ENCODE data around the gene ZNF789.
"Not testable (repeated sequence)": the region's sequence is repeated elsewhere in the genome, so short reads cannot be mapped to it uniquely, and the experiment has no call there.

ZNF789 gene

DNA sequence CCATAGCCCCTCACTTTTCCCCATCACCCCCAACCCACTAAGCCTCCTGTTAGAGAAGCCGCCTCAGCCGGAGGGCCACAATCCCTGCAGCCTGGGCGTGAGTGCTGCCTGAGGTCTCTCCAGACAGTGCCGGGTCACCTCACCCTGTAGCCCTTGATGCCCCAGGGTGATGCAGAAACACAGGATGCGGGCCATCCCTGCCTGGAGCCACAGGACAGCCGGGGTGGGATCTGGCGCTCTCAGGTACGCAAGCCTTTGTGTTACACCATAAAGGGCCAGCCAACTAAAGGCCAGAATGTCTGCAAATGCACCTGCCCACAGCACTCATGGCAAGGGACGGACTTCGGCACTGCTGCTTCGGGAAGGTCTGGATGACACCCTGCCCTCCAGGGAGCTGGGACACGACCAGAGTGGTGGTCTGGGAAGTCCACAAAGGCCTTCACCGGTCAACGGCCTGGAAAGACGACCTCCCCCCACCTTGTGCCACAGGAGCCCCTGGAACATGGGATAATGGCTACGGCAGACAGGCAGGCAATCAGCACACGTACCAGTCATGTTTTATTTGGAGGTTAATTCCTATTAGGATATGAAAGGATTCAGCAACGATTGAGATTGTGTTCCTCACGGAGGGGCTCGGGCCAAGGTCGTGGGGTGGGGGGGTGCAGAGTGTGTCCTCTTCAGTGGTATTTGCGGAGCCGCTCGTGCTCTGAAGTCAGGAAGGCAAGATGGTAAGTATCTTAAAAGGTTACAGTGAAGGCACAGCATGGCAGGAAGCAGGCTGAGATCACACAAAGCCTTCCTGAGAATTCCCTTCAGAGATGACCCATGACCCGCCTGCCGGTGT lies 14.8 kb upstream of the ZNF789 start:
- no peak for DNase-seq (ENCODE audit: extremely low read depth in 1 of 2, low read depth in 1 of 2)

DNA sequence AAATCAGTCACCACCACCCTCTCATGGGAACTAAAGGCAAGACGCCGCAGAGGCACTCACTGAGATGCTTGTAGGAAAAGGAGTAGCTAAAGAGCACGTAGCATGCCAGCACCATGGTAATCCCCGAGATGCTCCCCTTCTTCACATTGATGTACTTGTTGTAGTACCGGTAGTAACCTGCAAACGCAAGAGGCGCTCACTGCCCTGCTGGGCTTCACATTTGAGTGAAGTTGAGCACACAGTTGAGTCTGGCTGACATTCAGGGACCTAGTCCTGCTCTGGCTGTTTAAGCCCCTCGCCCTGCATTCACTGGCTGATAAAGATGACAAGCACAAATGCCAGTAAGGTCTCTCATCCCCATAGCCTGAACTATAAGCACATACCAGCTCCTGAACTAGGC lies 13.6 kb upstream of the ZNF789 start:
- no peak for DNase-seq (ENCODE audit: extremely low read depth in 1 of 2, low read depth in 1 of 2)

DNA sequence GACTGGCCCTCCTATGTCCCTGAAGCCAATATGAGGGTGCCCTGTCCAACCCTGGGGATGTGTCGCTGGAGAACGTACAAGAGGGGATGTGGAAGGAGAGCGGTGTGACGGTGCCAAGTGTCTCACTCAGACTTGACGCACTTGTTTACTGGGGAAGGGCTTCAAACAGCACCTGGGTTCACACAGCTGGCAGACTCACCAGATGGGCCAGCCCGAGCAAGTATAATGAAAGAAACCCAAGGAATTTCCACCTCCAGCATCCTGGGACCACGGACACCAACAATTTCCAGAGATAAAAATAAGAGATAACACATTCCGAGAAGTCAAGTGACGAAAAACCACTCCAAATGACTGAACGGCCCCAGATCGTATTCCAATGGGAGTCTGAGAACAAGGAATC lies 12.0 kb upstream of the ZNF789 start:
- no peak for DNase-seq (ENCODE audit: extremely low read depth in 1 of 2, low read depth in 1 of 2)

DNA sequence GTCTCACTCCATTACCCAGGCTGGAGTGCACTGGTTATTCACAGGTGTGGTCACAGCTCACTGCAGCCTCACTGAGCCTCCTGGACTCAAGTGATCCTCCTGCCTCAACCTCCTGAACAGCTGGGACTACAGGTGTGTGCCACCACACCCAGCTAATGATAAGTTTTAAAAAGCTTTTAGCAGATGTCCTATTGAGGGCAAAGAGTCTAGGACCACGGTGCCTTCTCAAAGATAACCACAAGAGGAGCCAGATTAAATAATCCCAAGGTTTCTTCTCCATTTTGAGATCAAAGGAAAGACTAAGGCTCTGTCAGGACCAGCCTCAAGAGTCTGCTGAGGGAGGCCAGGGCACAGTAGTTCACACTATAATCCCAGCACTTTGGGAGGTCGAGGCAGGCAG lies 11.5 kb upstream of the ZNF789 start:
- no peak for DNase-seq (ENCODE audit: extremely low read depth in 1 of 2, low read depth in 1 of 2)

DNA sequence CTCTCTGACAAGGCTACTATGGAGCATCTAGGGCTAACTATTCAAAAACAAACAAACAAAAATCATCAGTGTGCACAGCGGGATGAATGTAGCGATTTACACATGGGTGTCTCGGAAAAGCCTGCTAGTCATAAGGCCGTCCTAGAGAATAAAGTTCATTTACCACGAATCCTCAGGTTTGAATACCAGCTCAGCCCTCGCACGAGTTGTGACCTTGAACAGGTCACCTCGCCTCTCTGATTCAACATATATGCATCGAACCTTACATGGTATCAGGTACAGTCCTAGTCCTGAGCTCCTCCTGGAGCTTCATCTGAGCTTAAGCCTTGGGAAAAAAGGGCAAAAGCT lies 7.3 kb upstream of the ZNF789 start:
- DNase-seq (ENCODE audit: extremely low read depth in 1 of 2, low read depth in 1 of 2): no peak

DNA sequence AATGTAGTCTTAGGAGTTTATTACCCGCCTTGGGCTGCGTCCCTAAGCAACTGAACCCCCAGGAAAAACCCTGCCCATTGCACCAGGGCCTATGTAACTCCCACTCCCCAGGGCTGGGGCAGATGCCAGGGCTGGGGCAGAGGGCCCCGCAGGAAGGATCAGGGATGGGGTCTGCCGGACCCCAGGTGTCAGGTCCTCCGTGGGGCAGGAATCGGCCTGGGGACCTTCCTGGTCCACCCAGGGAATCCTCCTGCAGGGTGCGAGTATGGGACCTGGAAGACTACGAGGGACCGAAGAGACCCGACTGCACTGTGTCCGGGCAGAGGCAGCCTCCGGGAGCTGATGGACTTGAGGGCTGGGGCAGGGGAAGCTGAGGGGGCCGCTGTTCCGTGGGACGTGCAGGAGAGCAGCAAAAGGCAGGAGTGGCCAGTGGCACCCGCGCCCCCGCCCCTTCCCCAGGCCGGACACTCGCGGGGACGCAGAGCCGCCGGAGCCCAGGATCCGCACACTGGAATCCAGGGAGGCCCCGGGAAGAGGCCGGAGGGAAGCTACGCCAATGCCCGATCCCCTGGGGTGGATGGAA lies 4.3 kb upstream of the ZNF789 start:
- DNase-seq (ENCODE audit: extremely low read depth in 1 of 2, low read depth in 1 of 2): no peak

DNA sequence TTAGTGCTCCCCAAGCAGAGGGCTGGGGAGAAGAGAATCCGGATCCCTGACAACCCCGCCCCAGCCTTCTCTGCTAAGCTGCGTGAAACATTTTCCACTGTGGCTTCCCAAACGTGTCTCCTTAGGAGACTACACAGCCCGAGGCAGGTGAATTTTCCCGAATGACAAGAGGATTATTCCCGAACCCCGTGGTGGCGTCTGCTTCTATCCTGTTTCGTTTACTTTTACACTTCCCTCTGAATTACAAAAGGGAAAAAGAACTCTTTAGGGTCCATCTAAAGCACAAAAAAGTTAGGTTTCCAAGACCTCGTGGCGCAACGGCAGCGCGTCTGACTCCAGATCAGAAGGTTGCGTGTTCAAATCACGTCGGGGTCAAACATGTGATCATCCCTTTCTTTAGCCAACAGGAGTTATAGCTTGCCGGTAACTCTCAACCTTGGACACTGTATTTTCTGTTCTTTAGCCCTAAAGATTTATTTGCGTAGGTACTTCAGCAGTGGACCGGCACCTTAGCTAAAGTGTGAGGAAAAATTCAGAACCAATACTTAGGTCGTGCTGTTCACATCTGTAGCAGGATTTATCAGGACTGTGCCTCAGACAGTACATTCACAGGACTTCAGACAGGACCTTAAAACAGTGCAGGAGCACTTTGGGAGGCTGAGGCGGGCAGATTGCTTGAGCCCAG lies 3.2 kb upstream of the ZNF789 start:
- no peak for DNase-seq (ENCODE audit: extremely low read depth in 1 of 2, low read depth in 1 of 2)

DNA sequence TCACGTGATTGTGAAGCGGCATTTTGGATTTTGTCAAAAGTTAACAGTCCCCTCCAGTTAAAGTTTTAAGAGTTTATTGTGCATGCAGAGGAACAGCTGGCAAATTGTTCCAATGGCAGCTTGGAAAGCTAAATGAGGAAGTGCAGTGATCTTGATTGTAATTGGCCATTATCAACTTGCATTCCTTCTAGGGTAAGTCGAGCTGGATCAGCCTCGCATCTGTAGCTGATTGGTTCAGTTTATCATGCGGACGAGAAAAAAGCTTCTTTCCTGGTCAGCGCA lies 566 bp downstream of the ZNF789 start:
- DNase-seq (ENCODE audit: extremely low read depth in 1 of 2, low read depth in 1 of 2): no peak

DNA sequence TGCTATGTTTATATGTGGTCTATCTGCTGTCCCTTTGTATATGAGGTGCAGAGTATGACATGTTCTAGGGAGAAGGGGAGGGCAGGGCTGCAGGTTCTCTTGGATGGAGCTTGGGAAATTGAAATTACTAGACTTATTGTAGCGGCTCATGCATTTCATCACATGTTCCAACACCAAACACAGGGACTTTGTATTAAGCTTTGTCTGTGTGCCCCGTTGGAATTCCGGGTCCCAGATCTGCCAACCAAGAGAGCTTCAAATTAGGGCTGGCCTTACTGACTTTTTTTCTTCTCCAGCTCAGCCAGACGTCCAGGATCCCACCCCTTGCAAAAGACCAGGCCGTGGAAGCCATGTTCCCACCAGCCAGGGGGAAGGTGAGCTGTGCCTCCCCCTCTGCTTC lies 3.4 kb downstream of the ZNF789 start:
- DNase-seq (ENCODE audit: extremely low read depth in 1 of 2, low read depth in 1 of 2): no peak

DNA sequence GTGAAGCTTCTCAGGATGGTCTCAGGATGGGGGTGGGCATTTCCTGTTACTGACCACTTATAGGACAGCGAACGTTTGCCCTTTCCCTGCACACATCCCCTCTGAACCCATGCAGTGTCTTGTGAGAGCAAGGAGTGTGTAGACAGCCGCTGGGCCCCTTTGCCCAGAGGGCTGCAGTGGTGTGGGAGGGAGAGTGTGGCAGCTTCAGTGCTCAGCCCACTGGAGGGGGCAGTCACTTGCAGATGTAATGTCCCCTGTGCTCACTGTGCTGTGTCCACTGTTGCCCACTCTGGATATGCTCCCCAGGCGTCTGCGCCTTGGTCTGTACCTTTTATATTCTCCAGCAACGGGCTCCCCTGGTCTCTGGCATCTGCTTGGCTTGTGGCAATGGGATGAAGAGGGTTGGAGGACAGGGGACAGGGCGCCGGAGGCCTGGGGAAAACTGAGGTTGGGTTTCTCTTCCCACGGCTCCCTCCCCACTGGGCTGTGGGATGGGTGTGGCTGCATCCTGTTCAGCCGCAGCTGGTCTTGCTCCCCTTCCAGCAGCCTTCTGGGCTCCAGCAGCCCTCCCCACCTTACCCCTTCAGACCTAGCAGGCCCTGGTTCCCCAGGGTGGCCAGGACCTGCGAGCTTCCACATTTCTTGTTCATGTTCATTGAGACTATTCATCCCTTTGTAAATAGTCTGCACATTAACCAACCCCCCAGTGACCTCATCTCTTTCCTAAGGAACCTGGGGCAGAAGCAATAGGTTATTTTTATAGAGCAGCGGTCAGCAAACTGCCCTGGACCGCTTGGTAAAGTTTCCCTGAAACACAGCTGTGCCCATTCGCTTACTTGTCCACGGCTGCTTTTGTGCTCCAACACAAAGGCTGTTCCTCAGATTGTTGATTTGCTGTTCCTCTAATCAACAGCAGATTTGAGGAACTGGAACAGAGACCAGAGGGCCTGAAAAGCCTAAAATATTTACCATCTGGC lies 6.1 kb downstream of the ZNF789 start:
- no peak for DNase-seq (ENCODE audit: extremely low read depth in 1 of 2, low read depth in 1 of 2)

DNA sequence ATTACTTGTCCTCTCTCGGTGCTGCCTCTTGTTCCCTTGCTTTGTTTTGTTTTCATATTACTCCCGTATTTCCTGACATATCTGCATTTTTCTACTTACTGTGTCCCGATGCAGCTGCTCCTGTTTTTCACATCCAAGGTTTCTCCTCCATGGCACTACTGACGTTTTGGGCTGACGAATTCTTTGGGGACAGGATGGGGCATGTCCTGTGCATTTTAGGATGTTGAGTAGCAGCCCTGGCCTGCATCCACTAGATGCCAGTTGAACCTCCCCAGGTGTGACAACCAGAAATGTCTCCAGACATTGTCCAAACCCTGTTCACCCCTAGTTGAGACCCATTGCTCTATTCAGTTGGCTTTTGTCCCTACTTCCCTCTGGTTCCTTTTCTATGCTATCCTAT lies 12.4 kb downstream of the ZNF789 start:
- DNase-seq (ENCODE audit: extremely low read depth in 1 of 2, low read depth in 1 of 2): no peak

DNA sequence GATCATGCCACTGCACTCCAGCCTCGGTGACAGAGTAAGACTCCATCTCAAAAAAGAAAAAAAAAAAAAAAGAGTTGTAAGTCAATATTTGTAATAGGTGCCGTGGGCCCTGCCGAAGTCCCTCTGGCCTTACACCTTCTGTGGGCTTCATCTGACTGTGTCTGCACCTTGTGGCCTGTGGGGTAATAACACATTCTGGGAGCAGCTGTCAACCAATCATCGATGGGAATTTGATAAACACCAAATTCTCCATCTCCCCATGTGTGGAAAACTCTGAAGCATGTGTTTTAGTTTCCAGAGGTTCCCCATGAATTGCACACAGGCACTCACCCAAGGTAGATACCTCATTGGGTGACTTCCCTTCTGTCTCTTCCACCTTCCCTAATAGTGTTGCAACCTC lies 16.5 kb downstream of the ZNF789 start:
- DNase-seq (ENCODE audit: extremely low read depth in 1 of 2, low read depth in 1 of 2): no peak

DNA sequence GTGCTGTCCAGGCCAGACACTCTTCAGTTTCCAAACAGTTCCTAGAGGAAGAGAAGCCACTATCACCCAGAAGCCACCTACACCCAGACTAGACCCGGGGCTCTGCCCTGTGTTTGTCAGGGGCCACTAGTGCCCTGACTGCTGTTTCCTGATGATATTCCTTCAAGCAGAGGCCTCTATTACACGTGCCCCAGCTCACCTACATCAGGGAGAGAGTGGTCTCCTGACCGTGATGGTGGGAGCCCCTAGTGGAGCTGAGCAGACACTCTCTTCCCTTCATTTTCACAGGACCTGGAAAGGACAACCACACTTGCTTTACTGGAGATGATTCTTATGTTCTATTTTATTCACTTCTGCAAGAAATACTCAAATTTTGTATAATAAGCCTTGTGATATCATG lies 18.2 kb downstream of the ZNF789 start:
- no peak for DNase-seq (ENCODE audit: extremely low read depth in 1 of 2, low read depth in 1 of 2)

DNA sequence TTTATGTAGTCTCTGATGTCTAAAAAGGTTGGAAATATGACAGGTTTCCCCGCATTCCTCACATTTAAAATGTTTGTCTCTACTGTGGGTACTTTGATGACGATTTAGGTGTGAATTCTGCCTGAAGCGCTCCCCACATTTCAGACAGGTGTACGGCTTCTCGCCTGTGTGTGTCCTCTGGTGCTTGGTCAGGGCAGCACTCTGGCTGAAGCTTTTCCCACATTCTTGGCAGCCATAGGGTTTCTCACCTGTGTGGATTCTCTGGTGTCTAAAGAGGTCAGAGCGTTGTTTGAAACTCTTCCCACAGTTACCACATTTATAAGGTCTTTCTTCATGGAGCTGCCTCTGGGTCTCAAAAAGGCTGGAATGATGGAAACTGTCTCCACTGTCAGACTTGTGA lies 21.1 kb downstream of the ZNF789 start:
- no peak for DNase-seq (ENCODE audit: extremely low read depth in 1 of 2, low read depth in 1 of 2)

DNA sequence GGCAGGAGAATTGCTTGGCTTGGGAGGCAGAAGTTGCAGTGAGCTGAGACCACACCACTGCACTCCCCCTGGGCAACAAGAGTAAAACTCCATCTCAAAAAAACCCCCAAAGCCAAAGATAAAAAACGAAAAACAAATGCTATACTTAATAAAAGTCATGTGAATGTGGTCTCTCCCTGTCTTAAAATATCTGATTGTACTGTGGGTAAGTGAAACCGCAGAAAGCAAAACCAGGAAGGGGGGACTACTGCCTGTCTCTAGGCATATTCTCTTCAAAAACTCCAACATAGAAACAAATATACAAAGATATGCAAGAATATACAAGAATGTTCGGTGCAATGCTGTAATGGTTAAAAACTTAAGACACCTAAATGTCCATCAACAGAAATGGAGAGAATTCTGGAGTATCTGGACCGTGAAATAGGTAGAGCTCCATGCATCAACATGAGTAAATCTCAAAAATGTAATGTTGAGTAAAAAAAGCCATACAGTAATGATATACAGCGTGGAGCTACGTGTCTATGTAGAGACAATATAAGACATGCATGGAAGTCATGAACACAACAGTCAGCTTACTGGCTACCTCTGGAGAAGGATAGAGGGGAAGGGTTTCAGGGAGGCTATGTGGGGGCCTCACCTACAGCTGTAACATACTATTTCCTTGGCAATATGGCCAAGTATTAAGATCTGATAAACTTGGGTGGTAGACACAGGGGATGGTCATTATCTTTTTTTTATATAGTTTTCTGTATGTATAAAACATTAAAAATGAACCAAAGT lies 25.3 kb downstream of the ZNF789 start:
- no peak for DNase-seq (ENCODE audit: extremely low read depth in 1 of 2, low read depth in 1 of 2)

DNA sequence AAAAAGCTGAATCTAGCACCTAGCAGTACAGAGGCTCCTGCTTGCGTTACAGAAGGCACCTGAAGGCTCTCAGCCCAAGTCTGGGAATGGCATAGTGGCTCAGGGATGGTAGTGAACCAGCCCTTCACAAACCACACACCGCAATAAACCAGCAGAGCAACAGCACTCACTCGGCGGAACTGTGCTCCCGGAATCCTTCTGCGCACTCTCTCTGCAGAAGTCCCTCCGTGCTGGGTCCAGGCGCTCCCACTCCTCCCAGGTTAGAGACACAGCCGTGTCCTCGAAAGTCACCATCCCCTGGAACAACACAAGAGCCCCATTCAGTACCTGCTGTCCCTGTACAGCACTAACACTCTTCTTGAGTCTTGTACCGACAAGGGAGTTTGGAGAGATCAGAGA lies 25.9 kb downstream of the ZNF789 start:
- no peak for DNase-seq (ENCODE audit: extremely low read depth in 1 of 2, low read depth in 1 of 2)

DNA sequence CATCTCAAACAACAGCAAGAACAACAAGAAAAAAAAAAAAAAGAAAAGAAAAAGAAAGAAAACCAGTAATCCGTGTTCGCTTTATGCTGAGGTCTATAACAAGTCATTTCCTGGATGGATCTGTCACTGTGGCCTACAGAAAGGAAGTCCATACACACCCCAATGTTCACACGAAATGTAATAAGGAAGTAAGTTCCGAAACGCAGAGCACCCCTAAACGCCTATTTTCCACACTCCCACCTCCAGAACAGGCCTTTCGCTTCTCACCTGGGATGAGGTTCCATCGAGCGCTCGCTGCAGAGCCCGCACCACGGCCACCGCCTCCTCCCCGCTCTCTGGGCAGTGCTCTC lies 26.7 kb downstream of the ZNF789 start:
- DNase-seq (ENCODE audit: extremely low read depth in 1 of 2, low read depth in 1 of 2): no peak

DNA sequence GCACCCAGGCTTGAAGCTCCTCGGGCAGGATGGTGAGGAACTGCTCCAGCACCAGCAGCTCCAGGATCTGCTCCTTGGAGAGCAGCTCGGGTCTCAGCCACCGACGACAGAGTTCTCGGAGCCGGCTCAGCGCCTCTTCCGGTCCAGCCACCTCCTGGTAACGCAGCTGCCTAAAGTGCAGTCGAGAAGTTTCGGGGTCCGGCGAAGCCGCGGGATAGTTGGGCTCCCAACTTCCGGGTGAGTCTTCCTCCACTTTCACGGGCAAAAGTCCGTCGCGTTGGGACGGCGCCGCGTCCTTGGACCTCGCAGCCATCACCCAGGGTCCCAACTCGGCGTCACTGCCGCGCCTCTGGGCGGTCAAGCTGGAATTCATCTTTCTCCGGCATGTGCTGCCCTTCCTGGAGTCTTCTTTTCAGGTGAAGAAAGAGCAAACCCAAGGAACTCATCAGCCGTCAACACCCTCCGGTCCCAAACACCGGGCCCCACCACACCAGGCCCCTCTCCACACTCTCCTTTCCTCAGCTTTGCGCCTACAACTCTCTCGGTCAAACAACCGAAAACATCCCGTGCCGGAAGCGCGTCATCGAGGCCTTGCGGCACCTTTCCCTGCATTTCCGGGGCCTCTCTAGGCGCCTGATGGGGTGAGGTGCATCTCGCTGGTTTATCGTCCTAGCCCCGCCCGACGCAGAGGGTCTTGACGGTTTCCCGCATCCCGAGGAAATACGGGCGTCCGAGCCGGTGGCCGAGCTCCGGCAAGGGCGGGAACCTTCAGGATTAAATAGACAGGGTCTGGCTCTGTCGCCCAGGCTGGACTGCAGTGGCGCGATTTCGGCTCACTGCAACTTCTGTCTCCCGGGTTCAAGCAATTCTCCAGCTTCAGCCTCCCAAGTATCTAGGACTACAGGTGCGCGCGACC lies 27.3 kb downstream of the ZNF789 start, which contains the start of gene ZNF394:
ZNF394 (minus strand) TSS at position 561 of the 916 bp plus-strand sequence; CDS start at position 373, 188 bp downstream.
- peak; percentile 55 to 78 for DNase-seq (ENCODE audit: extremely low read depth in 1 of 2, low read depth in 1 of 2)

DNA sequence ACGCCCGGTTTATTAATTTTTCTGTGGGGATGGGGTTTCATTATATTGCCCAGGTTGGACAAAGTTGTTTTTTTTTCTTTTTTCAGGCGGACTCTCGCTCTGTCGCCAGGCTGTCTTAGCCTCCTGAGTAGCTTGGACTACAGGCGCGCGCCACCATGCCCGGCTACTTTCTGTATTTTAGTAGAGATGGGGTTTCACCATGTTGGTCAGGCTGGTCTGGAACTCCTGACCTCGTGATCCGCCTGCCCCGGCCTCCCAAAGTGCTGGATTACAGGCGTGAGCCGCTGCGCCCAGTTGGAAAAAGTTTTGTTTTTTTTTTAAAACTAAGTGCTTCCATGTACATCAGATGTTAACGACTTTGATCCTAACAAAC lies 27.9 kb downstream of the ZNF789 start:
- no peak for DNase-seq (ENCODE audit: extremely low read depth in 1 of 2, low read depth in 1 of 2)

DNA sequence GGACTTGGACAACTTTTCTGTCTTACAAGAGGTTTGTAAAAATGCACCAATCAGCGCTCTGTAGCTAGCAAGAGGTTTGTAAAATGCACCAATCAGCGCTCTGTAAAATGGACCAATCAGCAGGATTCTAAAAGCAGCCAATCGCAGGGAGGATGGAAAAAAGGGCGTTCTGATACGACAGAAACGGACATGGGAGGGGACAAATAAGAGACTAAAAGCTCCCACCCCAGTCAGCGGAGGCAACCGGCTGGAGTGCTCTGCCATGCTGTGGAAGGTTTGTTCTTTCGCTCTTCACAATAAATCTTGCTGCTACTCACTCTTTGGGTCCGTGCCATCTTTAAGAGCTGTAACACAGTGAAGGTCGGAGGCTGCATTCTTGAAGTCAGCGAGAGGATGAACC lies 28.5 kb downstream of the ZNF789 start:
- not testable (repeated sequence) for DNase-seq (ENCODE audit: extremely low read depth in 1 of 2, low read depth in 1 of 2)

All from activated CD8-positive, alpha-beta memory T cell treated with anti-CD3 and anti-CD28 coated beads for 1 hour (primary cell).